HG02571 (cell line): Measurements from ENCODE around the gene PRDX6.
"Not testable (repeated sequence)": the region's sequence is repeated elsewhere in the genome, so short reads cannot be mapped to it uniquely, and the experiment has no call there.

ENCODE experiments used
- ATAC-seq: cut with Tn5 transposase; IDR thresholded peaks from one replicate; pipeline ENCODE4 v1.9.1; 2021; ENCODE audit warnings: mild to moderate bottlenecking, moderate library complexity; ENCODE audit not compliant: unreplicated experiment

Gene PRDX6

GRCh38 chr1:173464185-173464584, 12.9 kb upstream of the PRDX6 start:
- ATAC-seq, result not testable (repeated sequence)

DNA sequence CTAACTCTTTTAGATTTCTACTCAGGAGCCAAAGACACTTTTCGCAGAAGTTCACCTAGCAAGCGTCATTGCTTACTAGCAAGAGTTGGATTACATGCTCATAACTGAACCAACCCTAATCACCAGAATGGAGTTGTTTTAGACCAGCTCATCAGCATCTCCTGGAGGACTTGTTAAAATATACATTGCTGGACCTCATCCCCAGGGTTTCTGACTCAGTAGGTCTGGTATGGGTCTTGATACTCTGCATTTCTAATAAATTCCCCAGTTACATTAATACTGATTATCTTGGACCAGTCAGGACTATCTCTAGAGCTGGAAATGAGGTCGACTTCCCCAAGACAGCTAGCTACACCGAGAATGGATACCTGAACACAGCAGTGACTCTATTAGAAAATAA, 9.7 kb upstream of the PRDX6 start:
- no peak for ATAC-seq

DNA sequence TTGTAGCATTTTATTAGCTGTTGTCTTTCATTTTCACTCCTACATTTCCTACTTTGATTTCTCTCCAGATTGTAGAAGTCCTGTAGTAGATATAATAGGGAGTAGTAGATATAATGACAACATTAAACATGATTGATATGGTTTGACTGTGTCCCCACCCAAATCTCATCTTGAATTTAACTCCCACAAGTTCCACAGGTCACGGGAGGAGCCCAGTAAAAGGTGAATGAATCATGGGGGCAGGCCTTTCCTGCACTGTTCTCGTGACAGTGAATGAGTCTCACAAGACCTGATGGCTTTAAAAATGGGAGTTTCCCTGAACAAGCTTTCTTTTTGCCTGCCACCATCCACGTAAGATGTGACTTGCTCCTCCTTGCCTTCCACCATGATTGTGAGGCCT, 7.5 kb upstream of the PRDX6 start:
- no peak for ATAC-seq

GRCh38 chr1:173470608-173471007, 6.5 kb upstream of the PRDX6 start:
- ATAC-seq, result no peak

DNA sequence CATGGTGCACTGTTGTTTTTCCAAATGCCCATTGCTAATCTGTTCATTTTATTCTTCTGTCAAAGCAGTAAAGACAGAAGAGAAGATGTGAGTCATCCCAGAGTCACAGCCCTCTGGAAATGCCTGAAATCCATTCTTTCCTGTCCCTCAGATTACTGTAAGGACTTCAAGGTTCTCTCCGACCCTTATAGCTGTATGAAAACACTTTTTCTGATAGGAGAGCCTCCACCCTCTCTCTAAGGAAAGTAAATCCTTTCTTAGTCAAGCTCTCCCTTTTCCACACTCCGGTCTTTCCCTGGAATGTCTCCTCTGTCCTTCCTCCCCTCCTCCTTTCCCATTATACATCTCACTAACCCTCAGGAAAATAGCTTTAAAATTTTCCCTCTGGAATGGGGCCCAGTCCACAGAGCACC, 3.5 kb upstream of the PRDX6 start:
- ATAC-seq, result no peak

GRCh38 chr1:173474097-173474779, 2.9 kb upstream of the PRDX6 start:
- ATAC-seq, result no peak

GRCh38 chr1:173474780-173475421, 2.2 kb upstream of the PRDX6 start:
- not testable (repeated sequence) for ATAC-seq

DNA sequence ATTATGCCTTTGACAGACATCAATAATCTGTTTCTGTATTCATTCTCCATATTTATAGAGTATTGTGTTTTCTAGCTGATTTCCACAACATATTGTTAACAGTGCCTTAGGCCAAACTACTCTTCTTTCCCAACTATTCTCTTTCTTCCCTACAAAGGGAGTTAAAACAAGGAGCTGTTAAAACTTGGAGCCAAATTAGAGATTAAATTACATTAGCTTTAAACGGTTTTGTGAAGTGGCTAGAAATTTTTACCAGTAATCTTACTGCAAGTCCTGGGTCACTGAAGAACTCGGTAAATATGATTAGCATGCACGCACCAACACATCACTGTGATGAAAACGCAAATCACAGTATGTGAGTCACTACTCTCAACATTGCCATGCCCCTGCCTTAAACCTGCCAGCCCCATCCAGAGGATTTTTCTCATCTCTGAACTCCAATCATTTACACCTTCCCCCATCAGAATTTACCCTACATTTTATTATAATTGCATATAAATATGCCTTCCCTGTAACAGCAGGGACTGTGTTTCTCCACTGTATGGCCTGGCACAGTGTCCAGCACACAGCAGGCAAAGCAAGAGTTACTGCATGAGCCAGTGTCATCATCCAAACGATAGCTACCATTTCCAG, 1.5 kb upstream of the PRDX6 start:
- ATAC-seq, result no peak

- no peak for ATAC-seq
Observed at GRCh38 chr1:173476197-173476664, 904 bp upstream of the PRDX6 start.

GRCh38 chr1:173476665-173477285, 360 bp upstream of the PRDX6 start:
- ATAC-seq, result peak; percentile 97

- ATAC-seq, result no peak
Observed at GRCh38 chr1:173478094-173478674, 1.0 kb downstream of the PRDX6 start.

DNA sequence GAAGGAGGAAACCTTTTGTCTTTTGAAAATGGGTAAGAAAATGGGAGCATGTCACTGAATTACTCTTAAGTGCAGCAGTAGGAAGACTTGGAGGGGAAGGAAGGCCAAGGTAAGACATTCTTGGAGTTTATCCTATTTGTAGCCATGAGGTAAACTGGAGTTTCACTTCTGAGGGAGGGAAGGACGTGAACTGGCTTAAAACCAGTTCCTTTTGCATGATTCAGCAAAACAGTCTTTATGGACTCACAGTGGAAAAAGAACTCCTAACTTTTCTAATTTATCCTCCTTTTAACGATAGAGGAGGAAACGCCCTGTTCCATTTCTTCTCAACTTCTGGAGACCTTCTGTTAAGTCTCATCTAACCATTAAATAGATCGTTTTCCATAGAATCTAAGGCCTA, 2.5 kb downstream of the PRDX6 start:
- no peak for ATAC-seq

- ATAC-seq, result no peak
Observed at GRCh38 chr1:173481195-173481772, 4.1 kb downstream of the PRDX6 start.

DNA sequence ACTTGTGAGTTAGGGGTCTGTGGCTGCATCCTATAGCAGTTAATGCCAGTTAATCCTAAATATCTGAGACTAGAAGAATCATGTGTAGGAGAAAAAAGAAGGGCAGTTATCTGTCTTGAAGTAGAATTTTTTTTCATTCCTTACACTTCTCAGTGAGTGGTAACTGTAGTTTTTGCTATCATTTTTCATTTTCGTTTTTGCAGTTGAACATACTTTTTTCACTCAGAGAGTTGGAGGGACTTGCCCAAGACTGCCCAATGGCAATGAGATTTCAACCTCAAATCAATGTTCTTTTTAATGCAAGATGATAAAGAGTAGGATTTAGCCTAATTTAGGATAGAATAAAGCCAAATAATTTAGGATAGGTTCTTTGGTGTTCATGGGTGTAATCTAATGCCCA, 5.5 kb downstream of the PRDX6 start:
- ATAC-seq, result no peak

DNA sequence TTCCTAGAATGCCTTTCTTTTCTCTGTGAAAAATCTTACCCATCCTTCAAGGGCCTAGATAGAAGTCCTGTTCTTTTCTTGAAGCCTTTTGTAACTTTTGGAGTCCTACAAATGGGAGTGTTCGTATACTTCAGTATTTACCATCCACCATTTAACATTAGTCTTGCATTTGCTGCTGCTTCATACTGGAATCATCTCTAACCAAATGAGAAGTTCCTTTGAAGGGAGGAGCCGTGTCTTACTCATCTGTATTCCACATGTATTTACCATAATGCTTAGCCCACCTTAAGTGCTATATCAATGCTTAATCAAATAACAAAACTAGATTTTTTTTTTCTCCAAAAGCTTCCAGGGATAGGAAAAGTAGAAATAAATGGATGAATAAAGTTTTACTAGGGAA, 7.1 kb downstream of the PRDX6 start:
- no peak for ATAC-seq

DNA sequence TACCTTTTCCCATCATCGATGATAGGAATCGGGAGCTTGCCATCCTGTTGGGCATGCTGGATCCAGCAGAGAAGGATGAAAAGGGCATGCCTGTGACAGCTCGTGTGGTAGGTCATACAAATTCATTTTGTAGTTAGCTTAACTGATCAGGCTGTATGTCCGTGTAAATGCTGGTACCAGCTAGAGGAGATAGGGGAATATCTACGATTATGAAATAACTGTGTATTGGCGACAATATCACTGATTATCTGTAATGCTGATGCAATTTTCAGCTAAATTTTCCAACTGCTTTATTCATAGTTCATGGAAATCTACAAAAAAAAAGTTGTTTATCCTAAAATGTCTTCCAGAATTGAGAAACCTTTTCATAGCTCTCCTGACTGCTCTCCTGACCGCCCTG, 8.3 kb downstream of the PRDX6 start:
- ATAC-seq, result no peak

DNA sequence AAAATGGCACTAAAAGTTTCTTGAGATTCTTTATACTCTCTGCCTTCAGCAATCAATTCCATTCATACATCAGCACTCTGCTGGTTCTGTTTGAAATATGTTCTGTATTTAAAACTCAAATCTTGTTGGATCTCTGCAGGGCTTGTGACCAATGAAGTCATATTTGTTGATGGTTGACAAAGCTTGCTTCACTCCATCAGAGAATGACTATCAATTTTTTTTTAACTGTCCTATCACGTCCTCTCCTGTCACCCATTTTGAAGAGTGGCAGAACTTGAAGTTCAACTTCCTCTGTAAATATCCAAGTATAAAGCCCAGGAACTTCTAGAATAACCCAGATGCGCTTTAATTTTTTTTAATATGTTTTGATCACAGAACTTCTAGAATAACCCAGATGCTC, 10.9 kb downstream of the PRDX6 start:
- ATAC-seq, result no peak

DNA sequence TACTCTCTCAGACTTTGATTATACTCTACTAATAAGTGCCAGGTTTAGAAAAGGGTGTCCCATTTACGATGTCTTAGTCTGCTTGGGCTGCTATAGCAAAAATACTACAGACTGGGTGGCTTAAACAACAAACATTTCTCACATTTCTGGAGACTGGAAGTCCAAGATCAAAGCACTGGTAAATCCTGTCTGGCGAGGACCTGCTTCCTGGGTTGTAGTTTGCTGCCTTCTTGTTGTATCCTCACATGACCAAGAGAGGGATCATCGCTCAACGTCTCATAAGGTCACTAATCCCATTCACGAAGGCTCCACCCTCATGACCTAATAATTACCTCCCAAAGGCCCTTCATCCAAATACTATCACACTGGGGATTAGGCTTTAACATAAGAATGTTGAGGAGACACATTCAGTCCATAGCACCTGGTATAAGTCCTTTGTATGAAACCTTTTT, 12.0 kb downstream of the PRDX6 start:
- no peak for ATAC-seq

- ATAC-seq, result no peak
Observed at GRCh38 chr1:173489929-173490328, 12.8 kb downstream of the PRDX6 start.

DNA sequence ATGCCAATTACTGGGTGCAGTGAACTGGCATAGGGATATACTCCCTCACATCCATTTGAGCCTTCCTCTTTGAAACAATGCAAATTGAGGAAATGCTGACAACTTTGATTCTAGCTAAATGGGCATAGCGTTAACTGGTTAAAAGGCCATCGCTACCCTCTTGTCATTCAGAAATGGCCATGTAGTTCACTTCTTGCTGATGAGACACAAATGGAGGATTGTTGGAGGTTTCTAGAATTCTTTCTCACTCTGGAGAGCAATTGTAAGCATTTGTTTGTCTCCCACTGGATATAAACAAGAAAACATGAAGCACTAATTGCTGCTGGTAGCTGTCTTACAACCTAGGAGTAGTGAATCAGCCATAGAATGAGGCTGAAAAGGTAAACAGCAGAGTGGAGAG, 14.4 kb downstream of the PRDX6 start:
- ATAC-seq, result no peak

GRCh38 chr1:173493125-173493524, 16.0 kb downstream of the PRDX6 start:
- not testable (repeated sequence) for ATAC-seq
